Medulla oblongata (tissue), 1 donor: ENCODE data around the gene NEUROG1.

Source experiments
- DNase-seq: peaks from one replicate; pipeline ENCODE4 v3.0.0-alpha.2; 2015; ENCODE audit errors: extremely low spot score

NEUROG1 gene

GRCh38 chr5:135564331-135564730 lies 28.6 kb upstream of the NEUROG1 start:
- DNase-seq: no peak

- no peak for DNase-seq
Observed at GRCh38 chr5:135561266-135561665, 25.5 kb upstream of the NEUROG1 start.

GRCh38 chr5:135560858-135561257 lies 25.1 kb upstream of the NEUROG1 start:
- peak; percentile 90 for DNase-seq

DNA sequence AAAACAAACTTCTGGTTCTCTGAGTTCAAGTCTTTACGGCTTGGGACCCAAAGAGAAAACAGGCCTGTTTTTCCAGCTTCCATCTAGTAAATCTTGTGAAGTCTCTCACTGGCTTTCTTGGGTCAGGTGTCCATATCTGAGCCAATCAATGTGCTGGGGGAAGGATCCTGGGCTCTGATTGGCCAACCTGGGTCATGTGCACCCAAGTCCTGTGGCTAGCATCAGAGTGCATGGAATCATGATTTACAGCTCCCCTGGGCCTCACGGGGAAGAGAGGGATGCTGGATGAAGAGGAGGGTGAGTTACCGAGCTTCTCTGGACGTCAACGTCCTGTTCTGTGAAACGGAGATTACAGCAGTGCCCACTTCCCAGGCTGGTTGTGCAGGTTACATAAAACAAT lies 23.6 kb upstream of the NEUROG1 start:
- DNase-seq: no peak

GRCh38 chr5:135557076-135557838 lies 21.5 kb upstream of the NEUROG1 start:
- DNase-seq: peak; percentile 69

- no peak for DNase-seq
Observed at GRCh38 chr5:135556620-135557019, 20.9 kb upstream of the NEUROG1 start.

DNA sequence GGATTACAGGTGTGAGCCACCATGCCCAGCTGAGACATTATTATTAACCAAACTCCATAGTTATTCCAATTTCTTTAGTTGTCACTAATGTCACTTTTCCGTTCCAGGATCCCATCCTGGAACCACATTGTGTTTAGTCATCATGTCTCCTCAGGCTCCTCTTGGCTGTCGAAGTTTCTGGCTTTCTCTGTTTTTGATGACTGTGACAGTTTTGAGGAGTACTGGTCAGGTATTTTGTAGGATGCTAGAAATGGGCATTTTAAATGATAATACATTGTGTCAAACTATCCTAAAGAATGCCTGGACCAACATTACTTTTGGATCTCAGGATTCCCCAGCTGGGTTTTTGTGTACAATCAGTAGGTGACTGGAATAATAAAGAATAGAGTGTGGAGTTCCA lies 19.8 kb upstream of the NEUROG1 start:
- DNase-seq: no peak

DNA sequence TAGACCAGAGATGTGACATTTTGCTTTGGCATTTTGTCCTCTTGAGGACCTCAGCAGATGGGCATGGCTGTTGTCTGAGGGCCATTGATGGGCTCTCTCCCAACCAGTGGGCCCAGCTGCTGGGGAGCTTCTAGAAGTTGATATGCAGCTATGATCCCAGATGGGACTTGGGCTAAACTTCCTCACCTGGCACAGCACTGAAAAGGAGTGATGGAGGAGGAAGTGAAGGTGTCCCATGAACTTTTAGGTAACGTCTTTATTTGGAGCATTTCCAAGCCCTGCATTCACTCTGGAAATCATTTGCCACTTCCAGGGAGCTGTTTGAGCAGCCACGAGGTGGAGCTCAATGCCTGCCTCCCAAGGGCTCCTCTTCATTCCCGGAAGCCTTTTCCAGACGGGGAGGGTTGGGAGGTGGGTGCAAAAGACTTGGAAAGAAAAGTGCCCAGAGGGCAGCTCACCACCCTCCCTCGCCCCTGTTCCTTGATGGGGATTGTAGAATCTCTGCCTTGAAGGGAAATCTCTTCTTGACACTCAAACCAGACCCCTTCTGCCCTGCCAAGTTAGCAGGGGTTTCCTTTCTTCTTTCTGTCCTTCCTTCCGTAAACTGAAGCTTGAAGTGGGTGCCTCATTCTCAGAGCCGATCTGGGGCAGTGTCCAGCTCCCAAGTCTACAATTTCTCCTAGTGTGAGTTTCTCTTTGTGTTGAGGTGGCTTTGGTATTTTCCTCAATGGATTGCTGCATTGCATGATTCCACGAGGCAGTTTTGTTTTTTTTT lies 18.1 kb upstream of the NEUROG1 start:
- DNase-seq: peak; percentile 33

- DNase-seq: peak; percentile 85
Observed at GRCh38 chr5:135551593-135552447, 16.1 kb upstream of the NEUROG1 start.

DNA sequence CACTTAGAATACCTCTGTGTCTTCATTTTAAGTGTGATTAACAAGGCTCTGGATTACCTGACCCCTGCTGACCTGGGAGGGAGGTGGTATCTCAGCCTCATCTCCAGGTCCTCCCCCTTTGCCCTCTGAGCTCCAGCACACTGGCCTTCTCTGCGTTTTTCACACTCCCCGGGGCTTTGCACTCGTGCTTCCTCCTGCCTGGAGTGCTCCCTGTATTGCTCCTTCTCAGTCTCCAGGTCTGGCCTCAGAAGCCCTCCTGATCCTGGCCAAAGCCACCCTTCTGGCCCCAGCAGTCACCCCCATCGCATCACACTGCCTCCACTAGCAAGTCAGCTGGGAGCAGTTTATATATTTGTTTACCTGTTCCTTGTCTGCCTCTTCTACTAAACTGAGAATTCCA lies 13.6 kb upstream of the NEUROG1 start:
- no peak for DNase-seq

- no peak for DNase-seq
Observed at GRCh38 chr5:135547590-135548254, 12.0 kb upstream of the NEUROG1 start.

- no peak for DNase-seq
Observed at GRCh38 chr5:135546912-135547311, 11.1 kb upstream of the NEUROG1 start.

DNA sequence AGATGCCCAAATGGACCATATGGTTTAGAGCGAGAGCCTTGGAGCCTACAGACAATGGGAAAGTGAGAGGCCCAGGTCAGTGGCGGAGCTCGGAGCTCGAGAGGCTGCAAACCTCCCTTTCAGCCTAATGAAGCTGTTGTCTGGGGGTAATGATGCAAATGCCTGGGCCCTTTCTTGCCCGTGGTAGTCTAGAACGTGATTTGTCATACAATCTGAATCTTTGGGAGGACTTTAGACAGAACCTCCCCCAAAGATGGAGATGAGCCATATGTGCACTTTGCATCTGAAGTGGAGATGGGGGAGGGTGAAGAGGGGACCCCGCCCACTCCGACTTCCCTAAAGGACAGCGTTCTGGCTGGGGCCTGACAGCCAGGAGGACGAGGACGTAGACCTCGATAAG lies 10.3 kb upstream of the NEUROG1 start:
- DNase-seq: no peak

DNA sequence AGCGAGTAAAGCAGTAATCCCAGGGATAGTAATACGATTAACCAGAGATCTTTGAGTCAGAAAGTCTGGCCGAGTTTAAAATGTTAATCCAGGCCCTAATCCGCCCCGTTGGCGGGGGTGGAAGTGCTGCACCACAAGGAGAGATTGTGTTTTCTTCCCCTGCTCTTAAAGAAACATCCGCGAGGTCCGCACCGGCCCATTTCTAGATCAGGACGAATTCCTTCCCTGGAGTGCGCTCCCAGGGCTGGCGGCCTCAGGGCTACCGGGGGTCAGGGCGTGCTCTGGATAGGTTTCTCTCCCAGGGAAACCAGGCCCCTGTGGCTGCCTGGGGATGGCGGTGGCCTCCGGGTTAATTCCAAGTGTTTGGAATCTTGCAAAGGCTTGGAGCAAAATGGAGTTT lies 9.3 kb upstream of the NEUROG1 start:
- no peak for DNase-seq

DNA sequence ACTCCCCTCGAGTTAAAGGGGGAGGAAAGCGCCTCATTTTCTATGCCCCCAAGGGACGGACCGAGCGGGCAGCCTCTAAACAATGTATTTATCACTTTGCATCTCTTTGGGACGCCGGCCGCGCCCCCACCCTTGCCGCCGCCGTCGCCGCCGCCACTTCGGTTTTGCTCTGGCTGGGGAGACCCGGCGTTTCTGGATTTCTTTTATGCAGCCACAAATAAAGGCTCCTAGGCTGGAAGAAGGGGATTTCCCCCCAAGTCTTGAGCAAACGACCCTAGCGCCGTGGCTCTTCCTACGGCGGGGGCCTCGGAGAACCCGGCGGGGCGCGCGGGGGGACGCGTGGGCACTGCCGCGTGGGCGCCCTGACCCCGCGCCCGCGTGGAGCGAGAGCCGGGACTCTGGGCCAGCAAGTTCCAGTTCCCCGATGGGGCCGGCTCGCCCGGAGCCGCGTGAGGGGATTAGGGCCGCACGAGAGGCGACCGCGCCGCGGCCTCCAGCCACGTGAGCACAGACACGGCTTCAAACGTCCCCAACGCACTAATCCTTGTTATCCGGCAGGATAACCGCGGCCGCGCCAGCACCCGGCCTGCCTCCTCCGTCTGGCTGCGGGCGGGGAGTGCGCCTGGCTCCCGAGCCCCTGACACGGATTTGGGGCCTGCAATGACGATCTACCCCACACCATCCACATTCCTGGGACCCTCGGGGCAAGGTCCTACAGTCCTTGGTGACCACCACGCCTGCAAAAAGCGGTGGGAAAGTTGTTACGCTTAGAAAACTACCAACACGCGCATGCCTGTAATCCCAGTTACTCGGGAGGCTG lies 7.9 kb upstream of the NEUROG1 start:
- DNase-seq: no peak

DNA sequence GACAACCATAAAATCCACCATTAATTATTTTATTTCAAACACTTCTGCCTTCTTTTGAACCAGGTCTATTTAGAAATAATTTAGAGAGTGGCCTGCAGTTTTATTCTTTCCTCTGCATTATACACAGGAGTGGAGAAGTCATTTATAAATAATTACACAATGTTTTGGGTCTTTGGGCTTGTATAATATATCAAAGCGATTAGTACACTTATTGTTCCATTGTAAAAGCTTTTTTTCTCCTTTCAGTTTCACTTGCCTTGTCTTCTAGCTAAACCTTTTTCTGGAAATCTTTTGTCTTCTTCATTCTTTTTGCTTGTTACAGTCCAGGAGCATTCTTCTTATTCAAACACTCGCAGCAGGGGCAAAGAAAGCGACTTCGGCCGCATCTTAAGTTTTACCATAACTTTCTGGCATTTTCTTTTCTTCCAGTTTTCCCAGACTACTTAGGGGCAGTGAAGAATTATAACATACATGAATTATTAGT lies 7.3 kb upstream of the NEUROG1 start:
- DNase-seq: no peak

- no peak for DNase-seq
Observed at GRCh38 chr5:135541807-135542502, 6.2 kb upstream of the NEUROG1 start.

GRCh38 chr5:135539430-135540005 lies 3.8 kb upstream of the NEUROG1 start:
- DNase-seq: no peak

- DNase-seq: no peak
Observed at GRCh38 chr5:135538261-135538660, 2.5 kb upstream of the NEUROG1 start.

DNA sequence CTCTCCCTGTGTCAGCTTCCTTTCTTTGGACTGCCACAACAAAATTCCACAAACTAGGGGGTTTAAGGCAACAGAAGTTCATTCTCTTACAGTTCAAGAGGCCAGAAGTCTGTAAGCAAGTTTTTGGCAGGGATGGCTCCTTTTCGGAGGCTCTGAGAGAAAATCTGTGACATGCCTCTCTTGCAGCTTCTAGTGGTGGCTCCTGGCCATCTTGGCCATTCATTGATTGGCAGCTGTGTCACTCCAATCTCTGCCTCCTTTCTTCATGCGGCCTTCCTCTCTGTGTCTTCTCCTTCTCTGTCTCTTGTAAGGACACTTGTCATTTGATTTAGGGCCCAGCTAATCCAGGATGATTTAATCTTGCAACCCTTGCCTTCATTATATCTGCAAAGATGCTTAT lies 2.0 kb upstream of the NEUROG1 start:
- DNase-seq: no peak
